ENCODE results near the gene PEX16. TPM values are rescaled to one million over a fixed set of nuclear protein-coding genes. Genes with fewer than 3 reads are reported as not detected.

PEX16 gene
- total and polyA plus RNA-seq, 9 of the 15 experiments (the other 6 are each of a cell fraction or from before 2014, with no cell fraction given), result 1.5 to 43.9 (median 14.6) TPM

GRCh38 chr11:45904309-45904915 is 13.3 kb downstream of the PEX16 start (continued):
- TF ChIP-seq ZMIZ1 (IDR thresholded peaks at IDR 0.05; ENCODE audit: low read depth in 2 of 2, low read length in 2 of 2), result no peak
- TF ChIP-seq SRSF9 (IDR thresholded peaks at IDR 0.05; ENCODE audit: borderline replicate concordance, low read depth, low read length), result no peak
- no peak for TF ChIP-seq TEAD2 (tag; IDR thresholded peaks at IDR 0.05)
- no peak for TF ChIP-seq SRSF1 (IDR thresholded peaks at IDR 0.05; ENCODE audit: low read depth, low read length)
- TF ChIP-seq SETDB1 (IDR thresholded peaks at IDR 0.05; ENCODE audit: low read length), result no peak
- no peak for TF ChIP-seq ZNF318 (IDR thresholded peaks at IDR 0.05; ENCODE audit: borderline replicate concordance in 1 of 2, low read depth in 1 of 2)
- TF ChIP-seq CTCF (IDR thresholded peaks at IDR 0.05 in 2 of 3, conservative IDR thresholded peaks at IDR 0.05 in 1 of 3; ENCODE audit: insufficient read depth in 2 of 3, low read depth in 1 of 3, low read length in 3 of 3), result no peak

All from K562 (cell line).